Kidney epithelial cell (primary cell): ENCODE data around the gene KCNQ1. TPM values are rescaled to one million over a fixed set of nuclear protein-coding genes. Genes with fewer than 3 reads are reported as not detected.

ENCODE experiments used
- DNase-seq: peaks from one replicate; pipeline ENCODE4 v3.0.0-alpha.2; 2010; ENCODE audit warnings: low read depth
- H3K27me3 ChIP-seq: 2 replicates; pipeline ENCODE4 v1.6.0; 2011; ENCODE audit warnings: low read length; ENCODE audit not compliant: control insufficient read depth, insufficient read depth
- H3K36me3 ChIP-seq: 2 replicates; pipeline ENCODE4 v1.5.1; 2011; ENCODE audit warnings: low read length; ENCODE audit not compliant: control insufficient read depth, insufficient read depth
- H3K4me3 ChIP-seq: 2 replicates; pipeline ENCODE4 v1.5.1; 2011; ENCODE audit warnings: low read depth, mild to moderate bottlenecking, control low read depth, low read length
- CTCF ChIP-seq: IDR thresholded peaks from 2 replicates; pipeline ENCODE4 v1.5.1; 2011; ENCODE audit warnings: mild to moderate bottlenecking, moderate library complexity, low read length, control low read depth, inconsistent platforms; ENCODE audit not compliant: insufficient read depth, poor library complexity, severe bottlenecking
- total RNA-seq: library from RNA; depleted of rRNA; stranded (reverse); fragments of >200 nt; gene quantifications from 2 replicates; pipeline ENCODE4 v1.2.3, GENCODE V29; 2015

KCNQ1 gene
- total RNA-seq, 1 donor from 2014 or later: 2.3 TPM

- TF ChIP-seq CTCF: no peak
- Histone ChIP-seq H3K27me3 (no peaks in the 10 kb centered on the region), H3K36me3 (no peaks in the 10 kb centered on the region), H3K4me3 (no peak overlapping the region)
- no peak for DNase-seq
Observed at GRCh38 chr11:2669634-2670469, 225.0 kb downstream of the KCNQ1 start.

DNA sequence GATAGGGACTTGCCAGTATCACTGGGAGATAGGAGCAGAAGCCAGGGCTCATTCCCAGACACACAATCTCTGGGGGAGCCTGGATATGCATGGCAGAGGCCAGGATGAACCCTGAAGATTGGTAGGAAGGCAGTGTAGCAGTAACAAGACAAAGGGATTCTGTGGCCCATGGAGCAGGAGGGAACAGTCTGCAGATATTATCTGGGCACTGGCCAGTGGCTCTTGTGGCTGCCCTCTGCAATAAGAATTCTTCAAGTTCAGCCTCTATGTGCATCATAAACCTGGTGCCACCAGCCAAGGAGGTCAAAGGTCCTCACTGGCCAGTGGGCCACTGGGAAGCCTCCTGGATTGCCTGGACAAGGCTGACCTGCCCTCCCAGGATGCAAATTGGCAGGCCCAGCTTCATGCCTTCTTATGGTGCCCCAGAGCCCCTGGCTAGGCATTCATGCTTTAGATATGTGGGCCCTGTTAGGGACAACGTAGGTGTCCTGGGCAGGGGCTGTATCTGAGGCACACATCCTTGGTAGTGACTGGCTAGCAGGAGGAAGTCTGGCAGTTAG, 225.8 kb downstream of the KCNQ1 start:
- Histone ChIP-seq H3K4me3 (no peak overlapping the region), H3K27me3 (no peaks in the 10 kb centered on the region), H3K36me3 (no peaks in the 10 kb centered on the region)
- DNase-seq: no peak
- TF ChIP-seq CTCF: no peak

GRCh38 chr11:2671748-2672147, 226.9 kb downstream of the KCNQ1 start:
- Histone ChIP-seq H3K4me3 (no peak overlapping the region), H3K27me3 (no peaks in the 10 kb centered on the region), H3K36me3 (no peaks in the 10 kb centered on the region)
- no peak for DNase-seq
- TF ChIP-seq CTCF: no peak

DNA sequence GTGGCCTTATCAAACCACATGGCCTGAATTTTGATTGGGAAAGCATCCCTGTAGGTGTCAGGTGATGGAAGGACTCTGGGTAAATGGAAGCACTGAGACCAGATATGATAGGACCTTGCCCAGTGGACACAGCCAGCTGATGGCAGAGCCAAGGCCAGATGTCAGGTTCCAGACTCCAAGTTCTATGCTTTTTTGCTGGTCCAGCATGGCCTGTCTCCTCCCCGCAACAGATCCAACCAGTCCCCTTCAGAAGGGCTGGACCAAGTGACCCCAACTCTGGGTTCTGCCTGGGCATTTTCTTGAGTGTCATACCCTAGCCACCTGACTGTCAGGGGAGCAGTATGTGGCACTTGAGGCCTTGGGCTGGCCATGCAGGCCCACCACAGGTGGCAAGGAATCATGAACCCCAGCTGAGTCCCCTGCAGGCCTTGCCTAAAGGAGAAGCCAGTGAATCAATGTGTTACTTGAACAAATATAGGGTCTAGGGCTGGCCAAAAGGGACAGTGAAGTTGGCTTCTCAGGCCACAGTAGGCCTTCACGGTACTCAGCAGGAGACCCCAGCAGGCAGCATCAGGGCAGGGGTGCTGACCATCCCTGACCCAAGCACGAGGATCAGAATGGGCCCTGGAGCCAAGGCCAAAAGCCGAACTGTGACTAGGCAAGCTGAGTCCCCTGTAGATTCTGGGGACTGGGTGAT, 227.9 kb downstream of the KCNQ1 start:
- Histone ChIP-seq H3K27me3 (no peaks in the 10 kb centered on the region), H3K36me3 (no peaks in the 10 kb centered on the region), H3K4me3 (no peak overlapping the region)
- TF ChIP-seq CTCF: no peak
- DNase-seq: no peak

DNA sequence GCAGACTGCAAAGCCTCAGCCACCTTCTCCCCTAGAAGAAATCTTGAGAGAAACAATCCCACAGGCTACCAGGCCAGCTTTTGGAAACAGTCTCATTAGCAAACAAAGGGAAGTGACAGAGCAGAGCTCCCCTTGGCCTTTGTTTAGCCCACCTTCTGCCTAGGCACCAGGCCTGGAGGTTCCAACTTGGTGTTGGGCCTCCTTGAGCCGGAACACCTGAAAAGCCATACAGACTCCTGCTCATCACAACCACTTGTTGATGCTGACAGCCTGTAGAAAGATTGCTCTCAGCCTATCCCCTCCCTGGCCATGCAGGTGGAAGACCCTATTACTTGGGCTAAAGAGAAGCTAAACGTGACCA, 228.4 kb downstream of the KCNQ1 start:
- H3K4me3 ChIP-seq: no peak overlapping the region
- no peaks in the 10 kb centered on the region for H3K27me3 ChIP-seq
- no peaks in the 10 kb centered on the region for H3K36me3 ChIP-seq
- TF ChIP-seq CTCF: no peak
- no peak for DNase-seq
